Measurements from ENCODE around the gene CHMP5.

CHMP5 gene

GRCh38 chr9:33264473-33265177, at the start of gene CHMP5, which contains the start of gene BAG1:
TSS of gene CHMP5 (plus strand) at chr9:33265049. CDS start at chr9:33265079, 30 bp downstream.
TSS of gene BAG1 (minus strand) at chr9:33264708.
- Histone ChIP-seq H3K27me3 (ENCODE audit: control insufficient read depth, insufficient read depth, low read length) (no peaks in the 10 kb centered on the region), H3K9me3 (ENCODE audit: control insufficient read depth, insufficient read depth, low read depth, low read length) (no peaks in the 10 kb centered on the region), H3K4me3 (ENCODE audit: low read depth, low read length) (peak within 1 kb of the TSS; percentile 100), H3K27ac (ENCODE audit: low read depth, low read length) (peak within 1 kb of the TSS; percentile 88; the same call in 1 of the 2 replicates), H3K4me1 (ENCODE audit: control insufficient read depth, insufficient read depth, low read length) (peaks cover 9% of the 10 kb centered on the region), H3K36me3 (ENCODE audit: control insufficient read depth, insufficient read depth, low read length) (peaks cover 57% of the 10 kb centered on the region), H3K9ac (ENCODE audit: low read length) (peak within 1 kb of the TSS; percentile 91)

DNA sequence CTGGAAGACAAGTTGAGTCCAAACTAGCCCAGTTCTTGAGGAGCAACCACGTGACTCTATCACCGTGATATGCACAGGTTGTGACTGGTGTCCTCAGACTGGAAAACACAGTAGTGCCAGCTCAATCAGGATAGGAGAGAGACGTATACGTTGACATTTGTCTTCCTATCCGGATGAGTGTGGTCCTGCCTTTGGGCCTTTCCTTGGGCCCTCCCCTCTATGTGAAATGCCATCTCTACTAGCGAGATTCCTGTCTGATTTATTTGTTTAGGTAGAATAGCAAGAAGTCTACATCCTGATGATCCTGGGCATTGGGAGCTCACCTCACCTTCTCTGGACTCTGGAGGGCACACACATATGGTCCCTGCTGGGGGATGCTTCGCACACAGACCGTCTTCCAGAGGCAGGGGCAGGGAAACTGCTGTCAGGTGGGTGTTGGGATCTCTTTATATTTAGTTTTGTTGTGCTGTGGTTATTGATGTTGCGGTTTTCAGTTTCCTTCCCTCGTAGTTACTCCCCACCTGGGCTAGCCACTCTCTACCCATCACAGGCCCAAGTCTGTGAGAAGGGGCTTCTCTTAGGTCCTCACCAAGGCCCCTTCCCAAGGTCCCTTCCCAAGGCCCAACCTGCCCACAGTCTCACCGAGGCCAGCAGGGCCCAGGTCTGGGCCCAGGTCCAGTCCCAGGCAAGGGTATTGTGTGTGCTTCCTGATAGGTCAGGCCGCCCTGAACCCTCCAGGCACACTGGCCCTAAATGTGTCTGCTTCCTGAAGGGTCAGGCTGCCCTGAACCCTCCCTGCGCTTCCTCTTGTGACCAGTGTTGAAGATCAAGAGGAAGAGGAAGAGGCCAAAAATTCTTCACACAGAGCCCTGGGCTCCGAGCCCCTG, 43.9 kb upstream of the CHMP5 start:
- no peak overlapping the region for H3K4me3 ChIP-seq (ENCODE audit: low read depth, low read length)
- peaks cover 4% of the 10 kb centered on the region; the same call in 1 of the 2 replicates for H3K27me3 ChIP-seq (ENCODE audit: control insufficient read depth, insufficient read depth, low read length)
- no peaks in the 10 kb centered on the region for H3K9me3 ChIP-seq (ENCODE audit: control insufficient read depth, insufficient read depth, low read depth, low read length)
- H3K9ac ChIP-seq (ENCODE audit: low read length) = no peak overlapping the region
- H3K36me3 ChIP-seq (ENCODE audit: control insufficient read depth, insufficient read depth, low read length) = no peaks in the 10 kb centered on the region
- H3K4me1 ChIP-seq (ENCODE audit: control insufficient read depth, insufficient read depth, low read length) = no peaks in the 10 kb centered on the region
- no peak overlapping the region for H3K27ac ChIP-seq (ENCODE audit: low read depth, low read length)

- H3K27ac ChIP-seq (ENCODE audit: low read depth, low read length) = no peak overlapping the region
- no peak overlapping the region for H3K9ac ChIP-seq (ENCODE audit: low read length)
- H3K27me3 ChIP-seq (ENCODE audit: control insufficient read depth, insufficient read depth, low read length) = peaks cover under 1% of the 10 kb centered on the region; the same call in 1 of the 2 replicates
- H3K9me3 ChIP-seq (ENCODE audit: control insufficient read depth, insufficient read depth, low read depth, low read length) = no peaks in the 10 kb centered on the region
- no peaks in the 10 kb centered on the region for H3K36me3 ChIP-seq (ENCODE audit: control insufficient read depth, insufficient read depth, low read length)
- H3K4me1 ChIP-seq (ENCODE audit: control insufficient read depth, insufficient read depth, low read length) = no peaks in the 10 kb centered on the region
- no peak overlapping the region for H3K4me3 ChIP-seq (ENCODE audit: low read depth, low read length)
These were observed 43.3 kb upstream of the CHMP5 start for GRCh38 chr9:33221568-33221884.

- Histone ChIP-seq H3K9ac (ENCODE audit: low read length) (no peak overlapping the region), H3K27me3 (ENCODE audit: control insufficient read depth, insufficient read depth, low read length) (no peaks in the 10 kb centered on the region), H3K36me3 (ENCODE audit: control insufficient read depth, insufficient read depth, low read length) (no peaks in the 10 kb centered on the region), H3K27ac (ENCODE audit: low read depth, low read length) (no peak overlapping the region), H3K4me3 (ENCODE audit: low read depth, low read length) (no peak overlapping the region), H3K9me3 (ENCODE audit: control insufficient read depth, insufficient read depth, low read depth, low read length) (no peaks in the 10 kb centered on the region), H3K4me1 (ENCODE audit: control insufficient read depth, insufficient read depth, low read length) (no peaks in the 10 kb centered on the region)
These were observed 42.8 kb upstream of the CHMP5 start for GRCh38 chr9:33222031-33222430.

- no peak overlapping the region for H3K9ac ChIP-seq (ENCODE audit: low read length)
- no peaks in the 10 kb centered on the region for H3K27me3 ChIP-seq (ENCODE audit: control insufficient read depth, insufficient read depth, low read length)
- H3K4me1 ChIP-seq (ENCODE audit: control insufficient read depth, insufficient read depth, low read length) = no peaks in the 10 kb centered on the region
- H3K4me3 ChIP-seq (ENCODE audit: low read depth, low read length) = no peak overlapping the region
- H3K27ac ChIP-seq (ENCODE audit: low read depth, low read length) = no peak overlapping the region
- H3K9me3 ChIP-seq (ENCODE audit: control insufficient read depth, insufficient read depth, low read depth, low read length) = no peaks in the 10 kb centered on the region
- no peaks in the 10 kb centered on the region for H3K36me3 ChIP-seq (ENCODE audit: control insufficient read depth, insufficient read depth, low read length)
These were observed 41.2 kb upstream of the CHMP5 start for GRCh38 chr9:33223696-33224095.

GRCh38 chr9:33225319-33226147, 39.3 kb upstream of the CHMP5 start:
- Histone ChIP-seq H3K36me3 (ENCODE audit: control insufficient read depth, insufficient read depth, low read length) (no peaks in the 10 kb centered on the region), H3K4me1 (ENCODE audit: control insufficient read depth, insufficient read depth, low read length) (no peaks in the 10 kb centered on the region), H3K9me3 (ENCODE audit: control insufficient read depth, insufficient read depth, low read depth, low read length) (no peaks in the 10 kb centered on the region), H3K9ac (ENCODE audit: low read length) (no peak overlapping the region), H3K27me3 (ENCODE audit: control insufficient read depth, insufficient read depth, low read length) (no peaks in the 10 kb centered on the region), H3K27ac (ENCODE audit: low read depth, low read length) (no peak overlapping the region), H3K4me3 (ENCODE audit: low read depth, low read length) (no peak overlapping the region)

DNA sequence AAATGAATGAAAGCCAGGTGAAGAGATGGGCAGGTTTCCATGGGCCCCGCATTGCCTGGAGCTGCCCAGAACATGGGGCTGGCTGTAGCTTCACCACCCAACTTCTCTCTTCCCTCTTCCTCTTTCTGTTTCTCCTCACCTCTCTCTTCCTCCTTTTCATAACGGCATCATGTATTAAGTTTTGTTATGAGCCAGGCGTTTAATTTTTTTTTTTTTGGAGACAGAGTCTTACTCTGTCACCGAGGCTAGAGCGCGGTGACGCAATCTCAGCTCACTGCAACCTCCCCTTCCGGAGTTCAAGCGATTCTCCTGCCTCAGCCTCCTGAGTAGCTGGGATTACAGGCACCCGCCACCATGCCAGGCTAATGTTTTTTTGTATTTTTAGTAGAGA, 37.8 kb upstream of the CHMP5 start:
- no peak overlapping the region for H3K4me3 ChIP-seq (ENCODE audit: low read depth, low read length)
- H3K36me3 ChIP-seq (ENCODE audit: control insufficient read depth, insufficient read depth, low read length) = no peaks in the 10 kb centered on the region
- no peak overlapping the region for H3K9ac ChIP-seq (ENCODE audit: low read length)
- no peaks in the 10 kb centered on the region for H3K4me1 ChIP-seq (ENCODE audit: control insufficient read depth, insufficient read depth, low read length)
- H3K27ac ChIP-seq (ENCODE audit: low read depth, low read length) = no peak overlapping the region
- 0 out of 2 replicates have a peak, but pooled peaks cover under 1% of the 10 kb centered on the region for H3K27me3 ChIP-seq (ENCODE audit: control insufficient read depth, insufficient read depth, low read length)
- no peaks in the 10 kb centered on the region for H3K9me3 ChIP-seq (ENCODE audit: control insufficient read depth, insufficient read depth, low read depth, low read length)

DNA sequence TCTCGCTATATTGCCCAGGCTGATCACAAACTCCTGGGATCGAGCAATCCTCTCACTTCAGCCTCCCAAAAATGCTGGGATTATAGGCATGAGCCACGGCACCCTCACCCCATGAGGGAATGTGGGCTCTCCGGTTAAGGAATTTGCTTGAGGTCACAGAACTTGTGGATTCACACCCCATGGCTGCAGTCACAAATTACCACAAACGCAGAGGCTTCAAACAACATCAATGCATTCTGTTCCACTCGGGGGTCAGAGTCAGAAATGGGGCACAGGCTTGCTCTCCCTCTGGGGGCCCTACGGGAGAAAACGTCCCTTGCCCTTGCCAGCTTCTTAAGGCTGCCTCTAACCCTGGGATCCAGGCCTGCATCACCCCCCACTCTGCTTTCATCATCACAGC, 37.1 kb upstream of the CHMP5 start:
- Histone ChIP-seq H3K9me3 (ENCODE audit: control insufficient read depth, insufficient read depth, low read depth, low read length) (no peaks in the 10 kb centered on the region), H3K27me3 (ENCODE audit: control insufficient read depth, insufficient read depth, low read length) (peaks cover 3% of the 10 kb centered on the region; the same call in 1 of the 2 replicates), H3K27ac (ENCODE audit: low read depth, low read length) (no peak overlapping the region), H3K36me3 (ENCODE audit: control insufficient read depth, insufficient read depth, low read length) (no peaks in the 10 kb centered on the region), H3K4me1 (ENCODE audit: control insufficient read depth, insufficient read depth, low read length) (no peaks in the 10 kb centered on the region), H3K9ac (ENCODE audit: low read length) (no peak overlapping the region), H3K4me3 (ENCODE audit: low read depth, low read length) (no peak overlapping the region)

- H3K27me3 ChIP-seq (ENCODE audit: control insufficient read depth, insufficient read depth, low read length) = peaks cover 6% of the 10 kb centered on the region; the same call in 1 of the 2 replicates
- H3K36me3 ChIP-seq (ENCODE audit: control insufficient read depth, insufficient read depth, low read length) = no peaks in the 10 kb centered on the region
- no peaks in the 10 kb centered on the region for H3K9me3 ChIP-seq (ENCODE audit: control insufficient read depth, insufficient read depth, low read depth, low read length)
- no peak overlapping the region for H3K27ac ChIP-seq (ENCODE audit: low read depth, low read length)
- H3K9ac ChIP-seq (ENCODE audit: low read length) = no peak overlapping the region
- H3K4me3 ChIP-seq (ENCODE audit: low read depth, low read length) = no peak overlapping the region
- no peaks in the 10 kb centered on the region for H3K4me1 ChIP-seq (ENCODE audit: control insufficient read depth, insufficient read depth, low read length)
These were observed 36.2 kb upstream of the CHMP5 start for GRCh38 chr9:33228606-33229005.

DNA sequence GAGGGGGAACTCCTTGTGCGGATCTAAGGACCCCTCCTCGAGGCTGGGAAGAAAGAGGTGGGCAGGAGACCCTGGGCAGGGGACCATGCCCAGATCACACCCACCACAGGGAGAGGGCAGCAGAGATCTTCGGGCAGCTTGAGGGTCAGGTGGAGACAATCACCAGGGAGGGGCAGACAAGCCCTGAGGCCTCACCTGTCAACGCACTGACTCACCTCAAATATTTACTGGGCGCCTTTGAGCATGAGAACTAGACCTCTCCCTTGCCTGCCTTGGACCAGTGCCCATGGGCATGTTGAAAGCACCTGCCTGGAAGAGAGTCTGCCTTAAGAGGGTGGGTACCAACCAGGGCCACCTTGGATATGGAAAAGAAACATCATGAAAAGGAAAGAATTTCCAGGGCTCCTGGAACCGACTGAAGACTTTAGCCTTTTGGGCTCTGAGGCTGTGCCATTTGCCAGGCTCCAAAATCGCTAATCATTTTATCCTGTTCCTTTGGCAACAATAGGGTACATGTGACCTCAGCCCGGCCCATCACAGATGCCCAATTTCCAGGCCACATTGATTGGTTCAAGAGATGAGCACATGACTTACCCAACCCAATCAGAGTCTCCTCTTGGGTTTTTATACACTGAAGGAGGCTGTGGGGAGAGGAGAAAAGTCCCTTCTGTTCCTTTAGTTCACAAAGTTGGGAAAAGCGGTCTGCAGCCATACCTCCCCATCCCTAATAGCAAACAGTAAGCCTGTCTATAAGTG, 35.3 kb upstream of the CHMP5 start:
- no peaks in the 10 kb centered on the region for H3K36me3 ChIP-seq (ENCODE audit: control insufficient read depth, insufficient read depth, low read length)
- no peak overlapping the region for H3K4me3 ChIP-seq (ENCODE audit: low read depth, low read length)
- no peak overlapping the region for H3K9ac ChIP-seq (ENCODE audit: low read length)
- H3K4me1 ChIP-seq (ENCODE audit: control insufficient read depth, insufficient read depth, low read length) = no peaks in the 10 kb centered on the region
- no peak overlapping the region for H3K27ac ChIP-seq (ENCODE audit: low read depth, low read length)
- no peaks in the 10 kb centered on the region for H3K9me3 ChIP-seq (ENCODE audit: control insufficient read depth, insufficient read depth, low read depth, low read length)
- H3K27me3 ChIP-seq (ENCODE audit: control insufficient read depth, insufficient read depth, low read length) = peaks cover 8% of the 10 kb centered on the region; the same call in 1 of the 2 replicates

Measured in HUES6 (cell line).